Measurements from ENCODE around the gene CEP78.

Gene CEP78

DNA sequence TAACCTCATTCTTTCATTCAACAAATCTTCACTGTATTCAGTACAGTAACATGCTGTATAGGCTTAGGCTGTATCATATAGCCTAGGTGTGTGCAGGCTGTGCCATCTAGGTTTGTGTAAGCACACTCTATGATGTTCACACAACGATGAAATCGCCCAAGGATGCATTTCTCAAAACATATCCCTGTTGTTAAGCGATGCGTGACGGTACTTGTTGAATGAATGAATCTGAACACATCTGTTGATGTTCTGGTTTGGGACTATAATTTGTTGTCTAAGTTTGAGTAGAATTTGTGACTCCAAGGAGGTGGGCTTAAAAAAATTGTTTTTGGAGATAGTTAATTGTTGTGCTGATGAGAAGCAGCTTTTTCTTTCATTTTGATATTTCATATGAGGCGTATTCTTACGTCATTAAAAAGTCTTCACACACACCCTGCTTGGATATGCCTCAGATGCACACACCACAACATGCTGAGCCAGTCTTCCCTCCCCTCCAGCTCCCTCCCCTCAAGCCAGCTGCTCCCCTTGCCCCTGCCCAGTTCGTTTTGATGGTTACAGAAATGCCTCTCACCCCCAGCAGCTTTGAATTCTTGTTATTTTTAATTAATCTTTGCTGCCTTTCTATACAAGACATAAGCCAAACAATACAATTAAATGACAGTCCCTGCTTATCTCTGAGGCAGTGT, 55.5 kb downstream of the CEP78 start:
- DNase-seq: no peak

DNA sequence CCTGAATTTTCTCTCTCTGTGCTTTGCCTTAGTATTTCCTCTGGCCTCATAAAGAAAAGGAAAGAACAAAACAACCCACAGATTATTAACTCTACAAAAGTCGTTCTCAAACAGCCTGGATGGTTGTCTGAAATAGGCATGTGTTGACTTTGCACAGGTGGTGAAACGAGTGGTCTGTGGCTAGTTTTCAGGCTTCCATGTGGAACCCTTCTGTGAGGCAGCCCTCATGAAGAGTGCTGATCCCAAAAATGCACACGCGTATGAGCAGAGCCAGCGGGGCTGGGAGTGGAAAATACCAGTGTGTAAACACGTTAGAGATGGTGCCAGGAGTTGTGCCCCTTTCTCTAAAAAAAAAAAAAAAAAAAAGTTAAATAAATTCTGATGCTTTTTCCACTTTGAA, 56.2 kb downstream of the CEP78 start:
- no peak for DNase-seq

GRCh38 chr9:78292716-78293497, 57.0 kb downstream of the CEP78 start:
- DNase-seq: peak; percentile 31

DNA sequence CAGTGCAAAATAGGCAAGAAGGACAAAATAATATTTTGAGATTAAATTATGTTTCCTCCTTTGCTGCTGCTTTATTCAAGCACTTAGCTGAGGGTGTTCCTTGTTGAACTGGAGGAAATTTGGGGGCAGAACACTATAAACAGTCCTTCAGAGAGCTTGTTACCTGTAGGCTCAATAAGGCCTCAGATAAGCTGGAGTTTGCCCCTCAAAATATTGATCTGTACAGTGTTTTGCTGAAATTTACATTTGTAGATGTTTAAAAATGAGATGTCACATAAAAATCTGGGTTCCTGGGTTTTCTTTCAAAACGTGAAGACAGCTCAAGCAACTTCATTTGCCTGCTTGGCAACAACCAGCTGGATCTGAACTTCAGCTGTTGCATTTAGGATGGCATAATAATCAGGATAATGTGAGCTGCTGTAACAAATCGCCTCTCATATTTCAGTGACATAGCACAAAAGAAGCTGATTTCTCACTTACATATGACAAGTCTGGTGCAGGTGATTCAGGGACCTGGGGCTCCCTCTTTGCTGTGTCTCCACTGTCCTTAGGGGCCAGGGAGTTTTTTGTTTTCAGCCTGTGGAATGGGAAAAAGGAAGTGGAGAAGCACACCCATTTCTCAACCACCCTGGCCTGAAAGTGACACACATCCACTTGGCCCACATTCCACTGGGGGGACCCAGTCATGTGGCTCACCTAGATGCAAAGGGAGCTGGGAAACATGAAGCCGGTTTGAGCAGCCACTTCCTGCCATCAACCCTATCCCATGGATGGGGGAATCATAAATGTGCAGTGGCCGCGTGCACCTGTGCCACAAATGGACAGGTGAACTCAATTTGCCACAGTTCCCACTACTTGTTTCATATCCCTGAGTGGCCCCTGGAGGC, 58.7 kb downstream of the CEP78 start:
- DNase-seq: no peak

DNA sequence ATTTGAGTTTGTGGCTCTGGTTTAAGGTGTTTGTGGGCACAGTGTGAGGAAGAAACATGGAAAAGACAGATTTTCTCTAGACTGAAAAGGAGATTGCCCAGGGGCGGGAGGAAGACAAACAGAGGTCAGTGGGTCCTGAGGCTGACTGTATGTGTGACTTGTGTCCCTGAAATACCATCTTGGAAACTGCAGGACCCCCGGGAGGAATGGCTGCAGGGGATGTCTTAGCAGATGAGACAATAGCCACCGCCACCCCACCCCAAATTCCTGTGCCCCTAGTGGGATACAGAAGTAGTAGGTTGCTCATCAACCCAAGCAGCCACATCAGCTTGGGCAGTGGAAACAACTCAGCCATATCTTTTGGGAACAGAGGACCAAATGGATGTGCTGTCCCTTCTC, 59.3 kb downstream of the CEP78 start:
- no peak for DNase-seq

GRCh38 chr9:78295731-78296130, 59.9 kb downstream of the CEP78 start:
- no peak for DNase-seq

DNA sequence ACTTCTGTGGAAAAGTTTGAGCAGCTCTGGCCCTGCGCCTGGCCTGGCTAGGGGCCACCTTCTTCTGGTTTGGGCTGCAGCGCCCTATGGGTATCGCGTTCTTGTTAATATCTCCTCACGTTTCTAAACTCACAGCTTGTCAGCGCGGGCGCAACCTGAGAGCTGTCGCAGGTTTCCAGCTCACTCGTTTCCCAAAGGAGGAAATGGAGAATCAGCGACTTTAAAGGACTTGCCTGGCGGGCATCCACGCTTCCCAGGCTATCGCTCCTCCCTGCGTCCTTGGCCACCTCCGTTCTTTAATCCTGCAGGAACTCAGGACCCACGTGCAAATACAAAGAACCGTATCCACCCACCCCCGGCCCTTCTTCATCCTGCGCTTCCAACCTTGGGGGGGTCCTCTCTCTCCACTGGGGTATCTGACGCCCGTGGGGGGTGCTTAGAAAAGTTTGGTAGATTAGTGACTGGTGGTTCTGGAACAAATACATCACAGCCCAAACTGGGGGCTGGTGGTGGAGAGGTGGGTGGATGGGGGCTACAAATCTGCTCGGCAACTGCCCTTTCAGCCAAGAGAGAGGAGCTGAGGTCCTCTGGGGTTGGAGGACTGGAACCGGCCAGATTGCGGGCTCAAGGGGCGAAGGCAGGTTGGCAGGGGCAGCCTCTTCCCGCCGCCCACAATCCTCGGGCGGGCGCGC, 60.5 kb downstream of the CEP78 start:
- peak; percentile 18 for DNase-seq

DNA sequence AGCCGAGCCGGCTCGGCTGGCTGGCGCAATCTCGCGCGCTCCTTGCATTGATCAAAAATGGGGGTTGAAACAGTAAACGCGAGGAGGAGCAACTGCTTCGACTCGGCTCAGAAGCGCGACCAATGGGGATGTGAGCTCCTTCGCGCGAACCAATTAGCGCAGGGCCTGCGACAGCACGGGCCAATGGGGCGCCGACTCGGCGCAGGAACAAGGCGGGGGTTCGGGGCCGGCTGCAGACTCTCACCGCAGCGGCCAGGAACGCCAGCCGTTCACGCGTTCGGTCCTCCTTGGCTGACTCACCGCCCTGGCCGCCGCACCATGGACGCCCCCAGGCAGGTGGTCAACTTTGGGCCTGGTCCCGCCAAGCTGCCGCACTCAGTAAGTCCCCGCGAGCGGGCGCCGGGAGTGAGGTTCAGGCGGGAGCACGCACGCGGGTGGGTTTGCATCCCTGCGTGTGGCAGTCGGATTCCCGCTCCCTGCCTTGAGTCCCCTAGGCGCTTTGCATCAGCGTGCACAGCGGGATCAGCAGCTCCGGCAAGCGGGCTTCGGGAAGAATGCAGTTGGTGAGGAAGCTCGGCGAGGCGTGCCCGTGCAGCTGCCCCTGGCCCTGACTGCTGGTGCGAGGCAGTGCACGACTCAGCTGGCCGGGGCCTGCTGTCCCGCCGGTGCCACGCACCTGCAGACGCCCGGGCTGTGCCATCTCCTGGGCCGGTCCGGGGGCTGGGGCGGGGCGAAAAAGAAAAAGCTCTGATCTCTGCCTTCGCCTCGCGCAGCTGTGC, 61.2 kb downstream of the CEP78 start, which contains the start of gene PSAT1:
PSAT1 (plus strand) TSS at position 233 of the 779 bp plus-strand sequence; CDS start at position 319, 86 bp downstream.
- DNase-seq: peak; percentile 97

- DNase-seq: no peak
These were observed 61.7 kb downstream of the CEP78 start for GRCh38 chr9:78297672-78297961.

- DNase-seq: no peak
These were observed 62.3 kb downstream of the CEP78 start for GRCh38 chr9:78298046-78298765.

- DNase-seq: no peak
These were observed 64.3 kb downstream of the CEP78 start for GRCh38 chr9:78300209-78300608.

DNA sequence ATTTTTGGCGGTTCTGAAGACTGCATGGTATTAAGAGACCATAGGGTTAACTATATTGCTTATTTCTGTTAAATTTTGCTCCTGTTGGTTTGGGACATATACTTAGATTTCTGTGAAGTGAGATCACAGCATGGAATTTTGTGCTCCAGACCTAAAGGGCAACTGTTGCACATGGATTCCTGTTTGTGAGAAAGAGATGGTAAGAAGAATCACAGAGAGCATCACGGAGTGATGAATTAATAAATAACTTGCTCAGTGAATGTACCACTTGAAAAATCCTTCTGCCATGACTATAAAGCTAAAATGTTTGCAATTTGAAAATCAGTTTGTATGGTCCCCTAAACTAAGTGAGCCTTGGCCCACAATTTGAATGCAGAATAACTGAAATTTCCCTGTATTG, 65.6 kb downstream of the CEP78 start:
- no peak for DNase-seq

- DNase-seq: no peak
These were observed 67.6 kb downstream of the CEP78 start for GRCh38 chr9:78303377-78304062.

DNA sequence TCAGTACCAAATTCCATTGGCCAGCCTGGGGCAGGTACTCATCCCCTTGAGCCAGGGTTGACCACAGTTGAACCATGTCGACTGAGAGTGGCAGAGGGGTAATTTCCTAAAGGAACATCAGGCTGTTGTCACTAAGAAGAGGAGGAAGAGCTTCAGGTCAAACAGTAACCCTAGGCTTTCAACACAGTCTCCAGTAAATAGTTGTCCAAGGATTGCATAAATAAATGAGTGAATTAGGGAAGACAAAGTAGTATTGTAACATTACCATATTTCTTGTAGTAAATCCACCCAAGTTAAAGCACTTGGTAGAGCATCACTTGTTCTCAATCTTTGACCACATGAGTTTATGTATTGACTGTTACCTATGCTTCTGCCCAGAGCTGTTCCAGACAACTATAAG, 68.5 kb downstream of the CEP78 start:
- no peak for DNase-seq

DNA sequence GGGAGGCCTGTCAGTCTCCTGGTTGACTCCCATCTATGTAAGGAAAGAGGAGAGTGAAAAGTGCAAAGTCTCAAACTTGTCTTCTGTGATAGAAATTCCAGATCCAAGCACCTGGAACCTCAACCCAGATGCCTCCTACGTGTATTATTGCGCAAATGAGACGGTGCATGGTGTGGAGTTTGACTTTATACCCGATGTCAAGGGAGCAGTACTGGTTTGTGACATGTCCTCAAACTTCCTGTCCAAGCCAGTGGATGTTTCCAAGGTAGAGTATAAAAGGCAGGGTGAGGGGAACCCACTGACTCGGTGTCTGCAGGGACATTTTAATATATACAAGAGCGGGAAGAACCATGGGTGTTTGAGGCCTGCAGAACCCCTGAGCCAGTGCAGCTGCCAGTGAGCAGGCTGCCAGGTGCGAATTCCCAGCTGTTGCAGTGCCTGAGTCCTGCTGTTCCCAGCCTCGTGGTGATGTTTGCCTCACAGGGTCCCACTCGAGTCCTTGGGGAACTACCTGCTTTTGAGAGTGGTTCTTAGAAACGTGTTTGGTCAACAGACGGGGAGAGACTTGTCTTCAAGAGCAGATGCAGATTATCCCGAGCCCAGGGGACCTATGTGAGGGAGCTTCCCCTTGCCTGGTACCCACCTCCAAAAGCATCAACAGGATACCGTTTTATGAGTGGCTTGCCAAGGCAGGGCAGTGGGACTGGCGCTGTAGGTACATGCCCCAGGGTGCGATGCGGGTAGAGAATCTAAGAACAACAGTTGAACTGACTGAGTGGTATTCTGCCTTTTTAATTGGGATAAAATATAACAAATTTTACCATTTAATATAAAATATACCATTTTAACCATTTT, 70.6 kb downstream of the CEP78 start:
- no peak for DNase-seq

GRCh38 chr9:78307360-78307759, 71.5 kb downstream of the CEP78 start:
- DNase-seq: no peak

DNA sequence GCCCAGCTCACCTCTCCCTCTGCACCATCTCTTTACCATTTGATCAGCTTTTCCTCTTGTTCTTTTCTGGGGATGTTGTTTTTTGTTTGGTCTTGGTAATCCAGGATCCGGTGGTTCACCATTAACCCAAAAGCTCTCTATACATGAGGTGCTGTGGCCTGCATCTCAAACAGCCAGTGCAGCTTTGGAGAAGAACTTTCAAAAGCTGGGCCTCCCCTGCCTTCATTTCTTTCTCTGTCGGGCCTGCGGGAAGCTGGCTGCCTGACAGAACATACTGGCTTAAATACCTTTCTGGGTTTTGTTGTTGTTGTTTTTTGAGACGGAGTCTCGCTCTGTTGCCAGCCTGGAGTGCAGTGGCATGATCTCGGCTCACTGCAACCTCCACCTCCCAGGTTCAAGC, 73.2 kb downstream of the CEP78 start:
- no peak for DNase-seq

DNA sequence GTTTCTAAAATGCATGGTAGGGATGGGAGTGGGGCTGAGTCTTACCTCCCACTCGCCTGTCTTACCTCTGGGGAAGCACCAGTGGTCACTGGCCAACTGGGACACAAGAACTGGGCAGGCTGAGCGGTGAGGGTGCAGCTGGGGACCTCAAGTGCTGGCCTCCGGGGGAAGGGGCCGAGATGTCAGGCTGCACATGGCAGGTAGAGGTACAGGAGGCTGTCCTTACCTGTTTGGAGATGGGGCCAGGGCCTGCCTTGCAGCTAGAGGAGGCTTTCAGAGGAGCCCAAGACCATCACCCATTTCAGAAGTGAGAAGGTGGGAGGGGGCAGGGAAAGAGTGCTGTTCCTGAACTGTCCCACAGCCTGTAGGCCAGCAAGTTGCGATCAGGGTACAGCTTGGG, 75.2 kb downstream of the CEP78 start:
- DNase-seq: no peak

- no peak for DNase-seq
These were observed 76.1 kb downstream of the CEP78 start for GRCh38 chr9:78311886-78312524.

Data from activated CD4-positive, alpha-beta T cell treated with anti-CD3 and anti-CD28 coated beads, Interleukin-2, amount 50 U/mL, for 16 hours (primary cell).